Hepatocyte (in vitro differentiated cells): ENCODE results near the gene EEF1AKMT3. TPM values are rescaled to one million over a fixed set of nuclear protein-coding genes. Genes with fewer than 3 reads are reported as not detected.

Experiments used
- DNase-seq: peaks from one replicate; pipeline ENCODE4 v3.0.0-alpha.2; 2016; ENCODE audit warnings: low spot score
- H2AFZ ChIP-seq: fragments of 200-600 bp; sonication (generic); 2 replicates; pipeline ENCODE4 v1.6.0; 2016; ENCODE audit warnings: antibody characterized with exemption, mild to moderate bottlenecking
- H3K27ac ChIP-seq: fragments of 200-600 bp; sonication (generic); 2 replicates; pipeline ENCODE4 v1.5.1; 2016; ENCODE audit warnings: mild to moderate bottlenecking
- H3K27me3 ChIP-seq: fragments of 200-600 bp; sonication (generic); 2 replicates; pipeline ENCODE4 v1.6.1; 2016
- H3K36me3 ChIP-seq: fragments of 200-600 bp; sonication (generic); replicated peaks from 2 replicates; pipeline ENCODE4 v1.5.1; 2016; ENCODE audit warnings: low read depth; ENCODE audit not compliant: insufficient read depth
- H3K4me1 ChIP-seq: fragments of 200-600 bp; sonication (generic); 2 replicates; pipeline ENCODE4 v1.5.1; 2016; ENCODE audit warnings: mild to moderate bottlenecking, moderate library complexity; ENCODE audit not compliant: insufficient read depth
- H3K4me2 ChIP-seq: fragments of 200-600 bp; sonication (generic); 2 replicates; pipeline ENCODE4 v1.6.0; 2016
- H3K4me3 ChIP-seq: fragments of 200-600 bp; sonication (generic); 2 replicates; pipeline ENCODE4 v1.5.1; 2016; ENCODE audit warnings: mild to moderate bottlenecking
- H3K79me2 ChIP-seq: fragments of 200-600 bp; sonication (generic); 2 replicates; pipeline ENCODE4 v1.6.0; 2017; ENCODE audit warnings: mild to moderate bottlenecking
- H3K9me2 ChIP-seq: fragments of 200-600 bp; sonication (generic); replicated peaks from 2 replicates; pipeline ENCODE4 v1.6.0; 2017; ENCODE audit warnings: mild to moderate bottlenecking; ENCODE audit not compliant: insufficient read depth
- H3K9me3 ChIP-seq: fragments of 200-600 bp; sonication (generic); 2 replicates; pipeline ENCODE4 v1.5.1; 2016; ENCODE audit warnings: low read depth, mild to moderate bottlenecking
- H4K20me1 ChIP-seq: fragments of 200-600 bp; sonication (generic); 2 replicates; pipeline ENCODE4 v1.6.0; 2016; ENCODE audit warnings: mild to moderate bottlenecking; ENCODE audit not compliant: insufficient read depth, poor library complexity, severe bottlenecking
- CTCF ChIP-seq: fragments of 200-600 bp; sonication (generic); IDR thresholded peaks from 2 replicates; pipeline ENCODE4 v1.5.1; 2016; ENCODE audit warnings: antibody characterized with exemption, mild to moderate bottlenecking; ENCODE audit not compliant: poor library complexity
- EZH2 ChIP-seq: fragments of 200-600 bp; sonication (generic); IDR thresholded peaks from 2 replicates; pipeline ENCODE4 v1.6.1; 2016; ENCODE audit warnings: antibody characterized with exemption, mild to moderate bottlenecking, borderline replicate concordance
- EZH2phosphoT487 ChIP-seq: fragments of 200-600 bp; sonication (generic); IDR thresholded peaks from one replicate; pipeline ENCODE4 v1.6.1; 2018; ENCODE audit warnings: antibody characterized with exemption, mild to moderate bottlenecking, low read depth, moderate library complexity; ENCODE audit not compliant: unreplicated experiment, severe bottlenecking
- WGBS: methylation state at CpG from one replicate; pipeline ENCODE4 v1.1.6; 2016; ENCODE audit warnings: low lambda C conversion rate; ENCODE audit errors: missing lambda C conversion rate; 5-methylcytosine and 5-hydroxymethylcytosine counted together
- polyA plus RNA-seq: library from polyadenylated mRNA; unstranded; fragments of >200 nt; fragmentation: Nextera tagmentation; extraction: Ambion mirVana; gene quantifications from 2 replicates; pipeline ENCODE4 v1.2.1, GENCODE V29; 2016
- total RNA-seq: library from RNA; depleted of rRNA; stranded (reverse); fragments of >200 nt; gene quantifications from 2 replicates; pipeline ENCODE4 v1.2.3, GENCODE V29; 2014

The EEF1AKMT3 gene
- total and polyA plus RNA-seq, 2 experiments from 2014 or later, result 4.5 to 7.6 TPM

- H4K20me1 ChIP-seq, result no peaks in the 10 kb centered on the region
- no peaks in the 10 kb centered on the region for H3K27me3 ChIP-seq
- H2AFZ ChIP-seq, result no peak overlapping the region
- H3K9me2 ChIP-seq, result no peaks in the 10 kb centered on the region
- H3K9me3 ChIP-seq, result no peaks in the 10 kb centered on the region
- H3K27ac ChIP-seq, result no peak overlapping the region
- no peaks in the 10 kb centered on the region for H3K36me3 ChIP-seq
- H3K79me2 ChIP-seq, result no peaks in the 10 kb centered on the region
- TF ChIP-seq EZH2phosphoT487 (no peak), CTCF (peak; percentile 75), EZH2 (no peak)
- WGBS, result 66% methylated on average over 9 of the region's 9 CpGs
- peak; percentile 64 for DNase-seq
- H3K4me1 ChIP-seq, result no peaks in the 10 kb centered on the region
- no peak overlapping the region for H3K4me3 ChIP-seq
- H3K4me2 ChIP-seq, result no peak overlapping the region
Observed at GRCh38 chr12:57803319-57803893, 31.0 kb downstream of the EEF1AKMT3 start.

- Histone ChIP-seq H3K4me3 (no peak overlapping the region), H4K20me1 (no peaks in the 10 kb centered on the region), H3K27me3 (no peaks in the 10 kb centered on the region), H3K36me3 (no peaks in the 10 kb centered on the region), H3K4me1 (no peaks in the 10 kb centered on the region), H3K79me2 (no peaks in the 10 kb centered on the region), H3K27ac (no peak overlapping the region), H3K9me2 (no peaks in the 10 kb centered on the region), H2AFZ (no peak overlapping the region), H3K4me2 (no peak overlapping the region), H3K9me3 (no peaks in the 10 kb centered on the region)
- TF ChIP-seq CTCF (no peak), EZH2phosphoT487 (no peak), EZH2 (no peak)
- WGBS, result 94% methylated on average over 3 of the region's 3 CpGs
- no peak for DNase-seq
Observed at GRCh38 chr12:57806677-57807076, 34.3 kb downstream of the EEF1AKMT3 start.

- WGBS, result 95% methylated on average over 9 of the region's 9 CpGs
- Histone ChIP-seq H3K4me3 (no peak overlapping the region), H3K36me3 (no peaks in the 10 kb centered on the region)
Observed at GRCh38 chr12:57807285-57807684, 34.9 kb downstream of the EEF1AKMT3 start.

More at GRCh38 chr12:57807285-57807684, 34.9 kb downstream of the EEF1AKMT3 start:
- Histone ChIP-seq H3K4me1 (no peaks in the 10 kb centered on the region), H3K9me3 (no peaks in the 10 kb centered on the region), H3K27ac (no peak overlapping the region), H2AFZ (no peak overlapping the region), H4K20me1 (no peaks in the 10 kb centered on the region), H3K27me3 (no peaks in the 10 kb centered on the region), H3K4me2 (no peak overlapping the region), H3K79me2 (no peaks in the 10 kb centered on the region), H3K9me2 (no peaks in the 10 kb centered on the region)
- no peak for TF ChIP-seq EZH2
- no peak for TF ChIP-seq CTCF
- TF ChIP-seq EZH2phosphoT487, result no peak
- no peak for DNase-seq
